Embryonic facial prominence (tissue), 1 donor: ENCODE results near the gene XYLT1.
"Not testable (repeated sequence)": the region's sequence is repeated elsewhere in the genome, so short reads cannot be mapped to it uniquely, and the experiment has no call there.

Experiments used
- DNase-seq: peaks from one replicate; pipeline ENCODE4 v3.0.0-alpha.2; 2016; ENCODE audit errors: extremely low spot score

Gene XYLT1, protein sequence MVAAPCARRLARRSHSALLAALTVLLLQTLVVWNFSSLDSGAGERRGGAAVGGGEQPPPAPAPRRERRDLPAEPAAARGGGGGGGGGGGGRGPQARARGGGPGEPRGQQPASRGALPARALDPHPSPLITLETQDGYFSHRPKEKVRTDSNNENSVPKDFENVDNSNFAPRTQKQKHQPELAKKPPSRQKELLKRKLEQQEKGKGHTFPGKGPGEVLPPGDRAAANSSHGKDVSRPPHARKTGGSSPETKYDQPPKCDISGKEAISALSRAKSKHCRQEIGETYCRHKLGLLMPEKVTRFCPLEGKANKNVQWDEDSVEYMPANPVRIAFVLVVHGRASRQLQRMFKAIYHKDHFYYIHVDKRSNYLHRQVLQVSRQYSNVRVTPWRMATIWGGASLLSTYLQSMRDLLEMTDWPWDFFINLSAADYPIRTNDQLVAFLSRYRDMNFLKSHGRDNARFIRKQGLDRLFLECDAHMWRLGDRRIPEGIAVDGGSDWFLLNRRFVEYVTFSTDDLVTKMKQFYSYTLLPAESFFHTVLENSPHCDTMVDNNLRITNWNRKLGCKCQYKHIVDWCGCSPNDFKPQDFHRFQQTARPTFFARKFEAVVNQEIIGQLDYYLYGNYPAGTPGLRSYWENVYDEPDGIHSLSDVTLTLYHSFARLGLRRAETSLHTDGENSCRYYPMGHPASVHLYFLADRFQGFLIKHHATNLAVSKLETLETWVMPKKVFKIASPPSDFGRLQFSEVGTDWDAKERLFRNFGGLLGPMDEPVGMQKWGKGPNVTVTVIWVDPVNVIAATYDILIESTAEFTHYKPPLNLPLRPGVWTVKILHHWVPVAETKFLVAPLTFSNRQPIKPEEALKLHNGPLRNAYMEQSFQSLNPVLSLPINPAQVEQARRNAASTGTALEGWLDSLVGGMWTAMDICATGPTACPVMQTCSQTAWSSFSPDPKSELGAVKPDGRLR

DNA sequence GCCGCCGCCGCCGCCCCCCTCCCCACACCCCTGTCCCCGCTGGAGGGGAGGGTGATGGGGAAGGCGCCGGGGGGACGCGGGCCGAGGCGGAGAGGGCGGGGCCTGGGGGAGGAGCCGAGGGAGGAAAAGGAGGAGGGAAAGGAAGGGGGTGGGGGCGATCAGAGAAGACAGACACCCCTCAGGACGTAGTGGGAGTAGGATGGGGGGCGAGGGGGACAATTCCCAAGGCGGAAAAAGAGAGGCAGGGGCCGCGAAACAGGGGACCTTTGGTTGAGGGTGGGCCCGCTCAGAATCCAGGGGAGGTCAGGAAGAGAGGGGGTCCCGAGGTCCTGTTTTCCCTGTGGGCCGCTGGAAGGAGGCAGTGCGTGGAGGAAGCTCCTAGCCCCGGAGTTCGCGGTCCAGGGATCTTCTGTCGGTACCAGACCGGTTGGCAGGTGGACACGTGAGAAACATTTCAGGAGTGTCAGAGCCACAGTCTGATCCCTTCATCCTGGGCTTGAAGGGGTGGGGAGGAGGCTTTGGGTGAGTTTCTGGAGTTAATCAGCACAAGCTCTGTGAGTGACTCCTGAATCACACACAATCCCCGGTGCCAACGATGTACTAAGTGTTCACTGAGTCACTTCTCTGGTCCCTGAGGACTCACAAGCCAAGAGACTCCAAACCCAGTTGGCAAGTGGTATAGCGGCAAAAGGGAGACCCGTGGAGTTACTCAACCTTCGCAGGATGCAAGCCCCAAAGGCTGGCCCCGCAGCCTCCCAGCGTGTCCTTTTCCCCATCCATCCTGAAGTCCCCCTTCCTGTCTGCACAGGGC is at the start of gene XYLT1:
TSS of gene XYLT1 (minus strand) at position 53 of the 811 bp plus-strand sequence. CDS start 164 bp downstream, outside the sequence.
- peak; percentile 65 for DNase-seq

DNA sequence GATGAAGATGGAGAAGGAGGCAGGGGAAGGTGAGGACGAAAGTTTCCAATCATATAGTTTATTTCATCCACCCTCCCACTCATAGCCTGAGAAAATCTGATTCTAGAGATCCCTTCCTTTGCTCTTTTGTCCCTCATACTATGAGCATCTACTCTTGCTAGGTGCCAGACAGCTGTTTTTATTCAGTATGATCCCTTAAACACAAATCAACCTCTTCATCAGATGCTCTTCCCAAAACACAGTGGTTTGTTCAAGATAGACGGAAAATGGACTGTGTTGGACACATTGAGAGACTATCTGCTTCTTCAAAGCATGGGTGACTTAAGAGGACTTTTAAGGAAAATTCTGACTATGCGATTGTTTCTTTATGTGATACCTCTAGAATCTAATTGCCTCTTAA is 49.4 kb upstream of the XYLT1 start:
- DNase-seq, result no peak

- no peak for DNase-seq
Observed at GRCh38 chr16:17519101-17519955, 48.6 kb upstream of the XYLT1 start.

GRCh38 chr16:17518441-17518840 is 47.7 kb upstream of the XYLT1 start:
- no peak for DNase-seq

GRCh38 chr16:17515421-17516210 is 44.9 kb upstream of the XYLT1 start:
- no peak for DNase-seq

DNA sequence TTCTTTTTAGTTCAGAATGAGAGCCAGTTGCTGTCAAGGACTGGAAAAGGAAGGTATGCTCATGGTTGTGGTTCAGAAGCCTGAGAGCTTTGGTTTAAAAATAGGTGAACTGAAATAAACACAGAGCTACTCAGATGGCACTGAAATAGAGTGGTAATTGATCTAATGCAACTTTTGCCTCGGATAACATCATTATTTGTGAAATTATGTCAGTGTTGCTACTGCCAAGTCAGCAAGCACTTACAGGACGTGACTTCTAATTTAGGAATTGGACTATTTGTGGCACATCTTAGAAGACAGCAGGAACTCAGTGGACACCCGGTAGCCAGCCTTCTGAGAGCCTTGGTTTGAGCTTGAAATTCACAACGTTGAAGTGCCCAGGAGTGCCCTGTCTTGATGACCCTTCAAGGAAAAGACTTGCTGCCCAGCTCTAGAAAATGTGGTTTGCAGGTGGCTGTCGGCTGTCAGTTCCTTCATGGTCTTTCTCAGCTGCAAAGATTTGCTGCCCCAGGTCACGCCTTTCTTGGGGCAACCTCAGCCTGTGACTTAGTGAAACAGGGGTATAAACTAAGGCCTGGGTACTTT is 42.0 kb upstream of the XYLT1 start:
- no peak for DNase-seq

- no peak for DNase-seq
Observed at GRCh38 chr16:17511340-17511739, 40.6 kb upstream of the XYLT1 start.

DNA sequence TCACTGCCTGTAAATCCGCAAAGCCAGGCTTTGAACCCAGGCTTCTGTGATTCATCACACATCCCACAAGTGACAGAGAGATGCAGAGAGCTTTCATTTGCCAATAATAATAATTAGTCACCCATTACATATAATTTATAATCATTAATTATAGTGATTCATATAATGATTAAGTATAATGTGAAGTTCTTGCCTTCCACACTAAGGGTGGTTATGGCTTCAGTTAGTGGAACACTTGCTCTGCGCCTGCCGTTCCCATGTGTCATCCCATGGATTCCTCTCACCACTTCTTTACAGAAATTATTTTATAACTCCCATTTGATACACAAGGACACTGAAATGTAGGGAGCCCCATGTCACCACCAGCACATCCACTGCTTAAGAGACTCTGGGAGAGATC is 39.8 kb upstream of the XYLT1 start:
- DNase-seq, result no peak

DNA sequence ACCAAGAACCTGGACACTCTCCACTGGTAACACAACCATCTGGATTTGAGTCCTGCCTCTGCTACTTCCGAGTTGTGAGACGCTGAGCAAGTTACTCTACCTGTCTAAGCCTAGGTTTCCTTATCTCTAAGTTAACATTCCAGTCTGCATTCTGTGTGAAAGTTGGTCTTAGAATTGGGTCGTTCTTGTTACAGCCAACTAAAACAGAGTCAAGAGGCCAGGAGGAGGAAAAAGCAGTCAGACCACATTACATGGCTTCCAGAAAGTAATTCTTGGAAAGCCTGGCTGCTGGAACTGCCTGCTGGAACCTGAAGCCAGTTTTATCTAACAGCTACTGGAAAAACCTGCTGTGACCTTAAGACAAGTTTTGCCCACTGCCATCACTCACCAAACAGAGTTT is 38.4 kb upstream of the XYLT1 start:
- no peak for DNase-seq

GRCh38 chr16:17508303-17508702 is 37.5 kb upstream of the XYLT1 start:
- no peak for DNase-seq

GRCh38 chr16:17507516-17507915 is 36.8 kb upstream of the XYLT1 start:
- DNase-seq, result not testable (repeated sequence)

DNA sequence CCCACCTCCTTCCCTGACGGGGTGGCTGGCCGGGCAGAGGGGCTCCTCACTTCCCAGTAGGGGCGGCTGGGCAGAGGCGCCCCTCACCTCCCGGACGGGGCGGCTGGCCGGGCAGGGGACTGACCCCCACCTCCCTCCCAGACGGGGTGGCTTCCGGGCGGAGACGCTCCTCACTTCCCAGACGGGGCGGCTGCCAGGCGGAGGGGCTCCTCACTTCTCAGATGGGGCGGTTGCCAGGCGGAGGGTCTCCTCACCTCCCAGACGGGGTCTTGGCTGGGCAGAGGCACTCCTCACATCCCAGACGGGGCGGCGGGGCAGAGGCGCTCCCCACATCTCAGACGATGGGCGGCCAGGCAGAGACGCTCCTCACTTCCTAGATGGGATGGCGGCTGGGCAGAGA is 35.1 kb upstream of the XYLT1 start:
- DNase-seq, result not testable (repeated sequence)

DNA sequence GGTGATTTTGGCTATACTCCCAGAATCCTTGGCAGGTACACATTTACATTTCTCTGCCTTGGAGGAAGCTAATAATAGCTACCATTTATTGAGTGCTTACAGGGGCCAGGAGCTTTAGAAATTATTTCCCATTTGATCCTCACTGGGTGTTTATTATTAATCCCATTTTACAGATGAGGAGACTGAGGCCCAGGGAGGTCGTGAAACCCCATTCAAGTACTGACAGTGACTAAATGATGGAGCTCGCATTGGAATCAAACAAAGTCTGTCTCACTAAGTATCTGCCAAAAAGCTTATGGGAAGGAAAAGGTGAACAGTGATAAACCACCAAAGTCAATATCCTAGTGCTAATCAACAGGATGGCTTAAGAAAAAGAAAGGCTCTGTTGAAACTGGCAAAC is 33.3 kb upstream of the XYLT1 start:
- DNase-seq, result no peak

- no peak for DNase-seq
Observed at GRCh38 chr16:17503331-17503730, 32.6 kb upstream of the XYLT1 start.

- DNase-seq, result no peak
Observed at GRCh38 chr16:17501321-17501720, 30.6 kb upstream of the XYLT1 start.

GRCh38 chr16:17499223-17499902 is 28.6 kb upstream of the XYLT1 start:
- no peak for DNase-seq

GRCh38 chr16:17497648-17498047 is 26.9 kb upstream of the XYLT1 start:
- no peak for DNase-seq

DNA sequence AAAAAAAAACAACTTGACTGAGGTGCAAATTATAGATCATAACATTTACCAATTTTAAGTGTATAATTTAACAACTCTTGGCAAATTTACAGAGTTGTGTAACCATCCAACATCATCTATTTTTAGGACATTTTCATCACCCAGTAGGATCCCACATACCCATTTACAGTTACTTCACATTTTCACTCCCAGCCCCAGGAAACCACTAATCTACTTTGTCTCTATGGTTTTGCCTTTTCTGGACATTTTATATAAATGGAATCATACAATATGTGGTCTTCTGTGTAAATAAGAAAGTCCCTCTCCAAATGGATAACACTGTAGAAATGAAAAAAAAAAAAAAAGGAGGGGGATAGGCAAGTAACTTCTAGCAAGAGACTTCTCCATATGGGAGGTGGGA is 26.1 kb upstream of the XYLT1 start:
- no peak for DNase-seq

DNA sequence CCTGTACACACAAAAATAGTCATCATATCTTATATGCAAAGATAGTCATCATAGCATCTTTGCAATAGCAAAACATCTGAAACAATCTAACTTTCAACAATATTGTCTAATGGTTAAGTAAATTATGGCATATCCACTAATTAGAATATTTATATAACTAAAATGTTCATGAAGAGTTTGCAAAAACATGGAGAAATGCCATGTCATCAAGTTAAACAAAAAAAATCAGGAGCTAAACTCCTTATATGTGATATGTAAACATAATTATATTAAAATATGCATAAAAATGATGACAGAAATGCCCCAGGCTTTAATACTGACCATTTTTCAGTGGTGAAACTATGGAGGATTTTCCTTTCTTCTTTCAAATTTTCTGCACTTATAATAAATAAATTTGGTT is 22.3 kb upstream of the XYLT1 start:
- DNase-seq, result no peak
